ENCODE results near the gene SBNO2.

The SBNO2 gene

GRCh38 chr19:1068009-1069001 is 105.8 kb downstream of the SBNO2 start:
- Histone ChIP-seq H3K36me3 (ENCODE audit: control insufficient read depth, insufficient read depth, low read length) (peaks cover 1% of the 10 kb centered on the region), H3K4me3 (ENCODE audit: low read depth, low read length) (no peak overlapping the region), H3K27me3 (ENCODE audit: control insufficient read depth, insufficient read depth, low read length) (peaks cover 58% of the 10 kb centered on the region), H3K9ac (ENCODE audit: low read length) (no peak overlapping the region), H3K9me3 (ENCODE audit: control insufficient read depth, insufficient read depth, low read depth, low read length) (no peaks in the 10 kb centered on the region), H3K4me1 (ENCODE audit: control insufficient read depth, insufficient read depth, low read length) (peaks cover 33% of the 10 kb centered on the region), H3K27ac (ENCODE audit: low read depth, low read length) (no peak overlapping the region)

- Histone ChIP-seq H3K9me3 (ENCODE audit: control insufficient read depth, insufficient read depth, low read depth, low read length) (no peaks in the 10 kb centered on the region), H3K4me3 (ENCODE audit: low read depth, low read length) (peak overlapping the region; percentile 64), H3K36me3 (ENCODE audit: control insufficient read depth, insufficient read depth, low read length) (no peaks in the 10 kb centered on the region), H3K9ac (ENCODE audit: low read length) (no peak overlapping the region), H3K4me1 (ENCODE audit: control insufficient read depth, insufficient read depth, low read length) (peaks cover 35% of the 10 kb centered on the region), H3K27ac (ENCODE audit: low read depth, low read length) (no peak overlapping the region), H3K27me3 (ENCODE audit: control insufficient read depth, insufficient read depth, low read length) (peaks cover 58% of the 10 kb centered on the region)
Observed at GRCh38 chr19:1067341-1067957, 106.6 kb downstream of the SBNO2 start.

GRCh38 chr19:1066748-1067340 is 107.2 kb downstream of the SBNO2 start, which contains the start of gene ARHGAP45:
Gene ARHGAP45, plus strand, starts transcription at chr19:1067167. Its CDS starts 239 bp downstream, at chr19:1067406.
- Histone ChIP-seq H3K9me3 (ENCODE audit: control insufficient read depth, insufficient read depth, low read depth, low read length) (no peaks in the 10 kb centered on the region), H3K9ac (ENCODE audit: low read length) (peak within 1 kb of the TSS; percentile 61), H3K27me3 (ENCODE audit: control insufficient read depth, insufficient read depth, low read length) (peaks cover 52% of the 10 kb centered on the region), H3K4me3 (ENCODE audit: low read depth, low read length) (peak within 1 kb of the TSS; percentile 64), H3K36me3 (ENCODE audit: control insufficient read depth, insufficient read depth, low read length) (no peaks in the 10 kb centered on the region), H3K4me1 (ENCODE audit: control insufficient read depth, insufficient read depth, low read length) (peaks cover 39% of the 10 kb centered on the region), H3K27ac (ENCODE audit: low read depth, low read length) (no peak within 1 kb of the TSS; the same call in 1 of the 2 replicates)

GRCh38 chr19:1066251-1066747 is 107.8 kb downstream of the SBNO2 start:
- Histone ChIP-seq H3K27me3 (ENCODE audit: control insufficient read depth, insufficient read depth, low read length) (peaks cover 47% of the 10 kb centered on the region), H3K27ac (ENCODE audit: low read depth, low read length) (no peak overlapping the region; the same call in 1 of the 2 replicates), H3K36me3 (ENCODE audit: control insufficient read depth, insufficient read depth, low read length) (no peaks in the 10 kb centered on the region), H3K4me1 (ENCODE audit: control insufficient read depth, insufficient read depth, low read length) (peaks cover 39% of the 10 kb centered on the region), H3K9ac (ENCODE audit: low read length) (peak overlapping the region; percentile 61), H3K4me3 (ENCODE audit: low read depth, low read length) (peak overlapping the region; percentile 64), H3K9me3 (ENCODE audit: control insufficient read depth, insufficient read depth, low read depth, low read length) (no peaks in the 10 kb centered on the region)

- H3K9me3 ChIP-seq (ENCODE audit: control insufficient read depth, insufficient read depth, low read depth, low read length), result no peaks in the 10 kb centered on the region
- peak overlapping the region; percentile 61 for H3K9ac ChIP-seq (ENCODE audit: low read length)
- peaks cover 40% of the 10 kb centered on the region for H3K27me3 ChIP-seq (ENCODE audit: control insufficient read depth, insufficient read depth, low read length)
- H3K27ac ChIP-seq (ENCODE audit: low read depth, low read length), result no peak overlapping the region; the same call in 1 of the 2 replicates
- H3K4me1 ChIP-seq (ENCODE audit: control insufficient read depth, insufficient read depth, low read length), result peaks cover 35% of the 10 kb centered on the region
- H3K36me3 ChIP-seq (ENCODE audit: control insufficient read depth, insufficient read depth, low read length), result no peaks in the 10 kb centered on the region
- H3K4me3 ChIP-seq (ENCODE audit: low read depth, low read length), result peak overlapping the region; percentile 57; the same call in 1 of the 2 replicates
Observed at GRCh38 chr19:1065606-1066109, 108.4 kb downstream of the SBNO2 start.

DNA sequence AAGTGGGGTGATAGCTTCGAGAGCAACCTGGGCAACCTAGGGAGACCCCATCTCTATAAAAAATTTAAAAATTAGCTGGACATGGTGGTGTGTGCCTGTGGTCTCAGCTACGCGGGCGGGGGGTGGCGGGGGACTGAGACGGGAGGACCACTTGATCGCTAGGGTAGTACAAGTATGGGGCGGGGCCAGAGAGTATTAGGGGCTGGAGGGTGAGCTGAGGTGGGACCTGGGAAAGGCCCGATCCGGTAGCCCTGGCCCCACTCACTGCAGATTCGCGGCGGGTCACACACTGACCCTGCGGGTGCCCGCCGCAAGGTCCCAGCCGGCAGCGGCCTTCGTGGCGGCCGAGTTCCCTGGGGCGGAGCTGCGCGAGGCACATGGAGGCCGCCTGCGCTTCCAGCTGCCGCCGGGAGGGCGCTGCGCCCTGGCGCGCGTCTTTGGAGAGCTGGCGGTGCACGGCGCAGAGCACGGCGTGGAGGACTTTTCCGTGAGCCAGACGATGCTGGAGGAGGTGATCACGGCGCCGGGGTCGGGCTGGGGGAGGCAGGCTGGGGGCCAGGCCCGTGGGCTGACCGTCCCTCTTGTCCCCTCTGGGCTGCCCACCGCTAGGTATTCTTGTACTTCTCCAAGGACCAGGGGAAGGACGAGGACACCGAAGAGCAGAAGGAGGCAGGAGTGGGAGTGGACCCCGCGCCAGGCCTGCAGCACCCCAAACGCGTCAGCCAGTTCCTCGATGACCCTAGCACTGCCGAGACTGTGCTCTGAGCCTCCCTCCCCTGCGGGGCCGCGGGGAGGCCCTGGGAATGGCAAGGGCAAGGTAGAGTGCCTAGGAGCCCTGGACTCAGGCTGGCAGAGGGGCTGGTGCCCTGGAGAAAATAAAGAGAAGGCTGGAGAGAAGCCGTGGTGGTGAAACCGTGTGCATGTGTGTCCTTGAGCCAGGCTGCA is 109.1 kb downstream of the SBNO2 start:
- Histone ChIP-seq H3K9me3 (ENCODE audit: control insufficient read depth, insufficient read depth, low read depth, low read length) (no peaks in the 10 kb centered on the region), H3K4me3 (ENCODE audit: low read depth, low read length) (peak overlapping the region; percentile 57), H3K27ac (ENCODE audit: low read depth, low read length) (no peak overlapping the region), H3K9ac (ENCODE audit: low read length) (peak overlapping the region; percentile 39), H3K4me1 (ENCODE audit: control insufficient read depth, insufficient read depth, low read length) (peaks cover 35% of the 10 kb centered on the region), H3K27me3 (ENCODE audit: control insufficient read depth, insufficient read depth, low read length) (peaks cover 36% of the 10 kb centered on the region), H3K36me3 (ENCODE audit: control insufficient read depth, insufficient read depth, low read length) (no peaks in the 10 kb centered on the region)

DNA sequence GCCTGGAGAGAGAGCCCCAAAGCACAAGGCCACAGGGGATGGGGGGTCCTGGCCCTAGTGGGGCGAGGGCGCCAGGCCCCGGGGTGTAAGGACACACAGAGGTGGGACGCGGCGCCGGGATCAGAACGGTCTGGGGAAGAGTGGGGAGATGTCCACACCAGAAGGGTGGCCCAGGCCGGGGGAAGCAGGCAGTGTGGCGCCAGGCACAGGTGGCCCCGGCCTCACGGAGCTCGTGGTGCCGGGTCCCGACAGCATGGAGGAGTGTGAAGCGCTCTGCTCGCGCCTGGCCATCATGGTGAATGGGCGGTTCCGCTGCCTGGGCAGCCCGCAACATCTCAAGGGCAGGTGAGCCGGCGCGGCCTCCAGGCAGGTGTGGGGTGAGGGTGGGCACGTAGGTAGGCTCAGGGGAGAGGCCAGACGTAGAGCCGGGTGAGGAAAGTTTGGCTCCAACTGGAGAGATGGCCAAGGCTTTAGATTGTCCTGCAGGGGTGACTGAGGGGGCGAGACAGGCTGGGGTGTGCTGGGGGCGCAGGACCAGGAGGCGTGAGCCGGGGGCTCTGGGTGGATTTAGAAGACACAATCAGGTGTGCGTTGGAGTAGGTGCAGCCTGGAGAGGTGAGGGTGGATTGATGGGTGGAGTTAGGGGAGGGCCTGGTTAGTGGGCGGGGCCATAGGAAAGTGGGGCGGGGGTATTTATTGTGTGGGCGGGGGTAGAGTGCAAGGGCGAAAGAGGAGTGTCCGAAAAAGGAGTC is 110.0 kb downstream of the SBNO2 start:
- H3K36me3 ChIP-seq (ENCODE audit: control insufficient read depth, insufficient read depth, low read length), result no peaks in the 10 kb centered on the region
- H3K27me3 ChIP-seq (ENCODE audit: control insufficient read depth, insufficient read depth, low read length), result peaks cover 28% of the 10 kb centered on the region
- no peak overlapping the region for H3K27ac ChIP-seq (ENCODE audit: low read depth, low read length)
- H3K9ac ChIP-seq (ENCODE audit: low read length), result peak overlapping the region; percentile 26
- H3K4me1 ChIP-seq (ENCODE audit: control insufficient read depth, insufficient read depth, low read length), result peaks cover 35% of the 10 kb centered on the region
- H3K4me3 ChIP-seq (ENCODE audit: low read depth, low read length), result peak overlapping the region; percentile 57
- H3K9me3 ChIP-seq (ENCODE audit: control insufficient read depth, insufficient read depth, low read depth, low read length), result no peaks in the 10 kb centered on the region

DNA sequence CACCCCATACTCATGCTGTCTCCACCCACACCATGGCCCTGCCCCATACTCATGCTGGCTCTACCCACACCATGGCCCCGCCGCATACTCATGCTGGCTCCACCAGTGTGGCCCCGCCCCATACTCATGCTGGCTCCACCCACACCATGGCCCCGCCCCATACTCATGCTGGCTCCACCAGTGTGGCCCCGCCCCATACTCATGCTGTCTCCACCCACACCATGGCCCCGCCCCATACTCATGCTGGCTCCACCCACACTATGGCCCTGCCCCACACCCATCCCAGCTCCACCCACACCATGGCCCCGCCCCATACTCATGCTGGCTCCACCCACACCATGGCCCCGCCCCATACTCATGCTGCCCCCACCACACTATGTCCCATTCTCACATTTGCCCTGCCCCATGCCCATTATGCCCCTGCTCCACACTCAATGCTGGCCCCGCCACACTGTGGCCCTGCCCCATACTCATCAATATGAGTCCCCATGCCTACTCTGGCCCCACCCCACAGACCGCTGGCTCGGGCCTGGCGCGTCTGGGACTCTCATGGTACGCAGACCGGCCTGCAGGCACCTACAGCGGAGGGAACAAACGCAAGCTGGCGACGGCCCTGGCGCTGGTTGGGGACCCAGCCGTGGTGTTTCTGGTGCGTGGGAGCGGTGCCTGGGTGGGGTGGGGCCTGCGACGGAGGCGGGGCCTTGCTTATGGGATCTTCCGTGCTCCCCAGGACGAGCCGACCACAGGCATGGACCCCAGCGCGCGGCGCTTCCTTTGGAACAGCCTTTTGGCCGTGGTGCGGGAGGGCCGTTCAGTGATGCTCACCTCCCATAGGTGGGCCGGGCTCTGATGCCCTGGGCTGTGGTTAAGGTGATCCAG is 110.8 kb downstream of the SBNO2 start:
- Histone ChIP-seq H3K27ac (ENCODE audit: low read depth, low read length) (no peak overlapping the region), H3K4me1 (ENCODE audit: control insufficient read depth, insufficient read depth, low read length) (peaks cover 35% of the 10 kb centered on the region)

More for the DNA sequence above, 110.8 kb downstream of the SBNO2 start:
- Histone ChIP-seq H3K9me3 (ENCODE audit: control insufficient read depth, insufficient read depth, low read depth, low read length) (peaks cover 7% of the 10 kb centered on the region; the same call in 1 of the 2 replicates), H3K9ac (ENCODE audit: low read length) (no peak overlapping the region), H3K27me3 (ENCODE audit: control insufficient read depth, insufficient read depth, low read length) (peaks cover 23% of the 10 kb centered on the region), H3K4me3 (ENCODE audit: low read depth, low read length) (peak overlapping the region; percentile 39; the same call in 1 of the 2 replicates), H3K36me3 (ENCODE audit: control insufficient read depth, insufficient read depth, low read length) (peaks cover 6% of the 10 kb centered on the region)

Measured in HUES6 (cell line).